Nephron (organoid): ENCODE results near the gene C19orf25.

ENCODE experiments used
- H3K27ac Mint-ChIP-seq, 3 experiments: 2 replicates each; pipeline ENCODE4 v1.8.0; 2020; ENCODE audit warnings: mixed read lengths in 3 of 3, mild to moderate bottlenecking in 2 of 3, moderate library complexity in 1 of 3
- H3K27me3 Mint-ChIP-seq: 2 replicates; pipeline ENCODE4 v1.8.0; 2021; ENCODE audit warnings: low read depth, mild to moderate bottlenecking, moderate library complexity, mixed read lengths
- H3K36me3 Mint-ChIP-seq: 2 replicates; pipeline ENCODE4 v1.8.0; 2020; ENCODE audit warnings: low read depth, mixed read lengths
- H3K4me1 Mint-ChIP-seq: 2 replicates; pipeline ENCODE4 v1.8.0; 2020; ENCODE audit warnings: mixed read lengths
- H3K4me3 Mint-ChIP-seq, 3 experiments: 2 replicates each; pipeline ENCODE4 v1.8.0; 2020; ENCODE audit warnings: mild to moderate bottlenecking in 3 of 3, mixed read lengths in 3 of 3, moderate library complexity in 2 of 3
- H3K9me3 Mint-ChIP-seq: 2 replicates; pipeline ENCODE4 v1.8.0; 2020; ENCODE audit warnings: mixed read lengths
- TF ChIP-seq, protein P1 (sequence below), 3 experiments: fragments of 200-600 bp; sonication (generic); IDR thresholded peaks; one replicate each; pipeline ENCODE4 v1.5.0; 2021; ENCODE audit warnings: antibody characterized with exemption in 3 of 3; ENCODE audit not compliant: unreplicated experiment in 3 of 3

Gene C19orf25

DNA sequence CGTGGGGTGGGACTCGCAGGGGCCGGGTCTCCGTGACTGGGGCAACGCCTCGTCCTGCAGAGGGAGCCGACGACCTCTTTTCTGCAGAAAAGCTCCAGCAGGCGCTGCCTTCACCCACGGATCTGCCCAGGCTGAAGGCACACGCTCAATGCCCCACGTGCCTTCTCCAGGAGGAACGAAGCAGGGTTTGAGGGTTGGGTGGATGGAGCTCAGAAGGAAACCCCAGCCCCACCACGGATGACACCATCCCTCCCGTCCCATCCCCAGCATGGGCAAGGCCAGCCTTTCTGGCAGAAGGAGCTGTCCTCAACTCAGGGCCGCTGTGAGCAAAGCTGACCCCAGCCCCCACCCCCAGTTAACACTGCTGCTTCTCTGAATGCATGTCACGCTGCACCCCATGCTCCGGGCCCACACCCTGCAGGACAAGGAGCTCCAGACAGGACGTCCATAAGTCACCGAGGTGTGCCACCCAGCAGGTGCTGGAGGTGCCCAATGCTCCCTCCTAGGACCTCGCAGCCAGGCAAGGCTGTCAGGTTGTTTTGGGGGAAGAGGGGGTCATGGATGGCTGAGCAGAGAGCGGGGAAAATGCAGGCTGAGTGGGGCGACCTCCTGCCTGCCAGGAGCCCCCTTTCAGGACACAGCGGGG lies 7.4 kb downstream of the C19orf25 start:
- Mint-ChIP-seq H3K9me3 (no peaks in the 10 kb centered on the region), H3K4me3 (no peak overlapping the region), H3K27ac (no peak overlapping the region), H3K36me3 (no peaks in the 10 kb centered on the region), H3K4me1 (peaks cover 5% of the 10 kb centered on the region), H3K27me3 (peaks cover 58% of the 10 kb centered on the region)
- TF ChIP-seq, protein P1, sequence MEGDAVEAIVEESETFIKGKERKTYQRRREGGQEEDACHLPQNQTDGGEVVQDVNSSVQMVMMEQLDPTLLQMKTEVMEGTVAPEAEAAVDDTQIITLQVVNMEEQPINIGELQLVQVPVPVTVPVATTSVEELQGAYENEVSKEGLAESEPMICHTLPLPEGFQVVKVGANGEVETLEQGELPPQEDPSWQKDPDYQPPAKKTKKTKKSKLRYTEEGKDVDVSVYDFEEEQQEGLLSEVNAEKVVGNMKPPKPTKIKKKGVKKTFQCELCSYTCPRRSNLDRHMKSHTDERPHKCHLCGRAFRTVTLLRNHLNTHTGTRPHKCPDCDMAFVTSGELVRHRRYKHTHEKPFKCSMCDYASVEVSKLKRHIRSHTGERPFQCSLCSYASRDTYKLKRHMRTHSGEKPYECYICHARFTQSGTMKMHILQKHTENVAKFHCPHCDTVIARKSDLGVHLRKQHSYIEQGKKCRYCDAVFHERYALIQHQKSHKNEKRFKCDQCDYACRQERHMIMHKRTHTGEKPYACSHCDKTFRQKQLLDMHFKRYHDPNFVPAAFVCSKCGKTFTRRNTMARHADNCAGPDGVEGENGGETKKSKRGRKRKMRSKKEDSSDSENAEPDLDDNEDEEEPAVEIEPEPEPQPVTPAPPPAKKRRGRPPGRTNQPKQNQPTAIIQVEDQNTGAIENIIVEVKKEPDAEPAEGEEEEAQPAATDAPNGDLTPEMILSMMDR (IDR thresholded peaks at IDR 0.05; ENCODE audit: unreplicated experiment in 3 of 3), result peak in 1 of 3 experiments; percentile 6

- Mint-ChIP-seq H3K9me3 (no peaks in the 10 kb centered on the region), H3K27me3 (peaks cover 57% of the 10 kb centered on the region), H3K27ac (no peak overlapping the region), H3K4me3 (peak overlapping the region in 2 of 3 experiments; percentile 48 to 58), H3K4me1 (peaks cover 5% of the 10 kb centered on the region), H3K36me3 (no peaks in the 10 kb centered on the region)
- TF ChIP-seq, protein P1 (IDR thresholded peaks at IDR 0.05; ENCODE audit: unreplicated experiment in 3 of 3), result peak in 1 of 3 experiments; percentile 26
Observed at GRCh38 chr19:1471010-1471514, 8.0 kb downstream of the C19orf25 start.

DNA sequence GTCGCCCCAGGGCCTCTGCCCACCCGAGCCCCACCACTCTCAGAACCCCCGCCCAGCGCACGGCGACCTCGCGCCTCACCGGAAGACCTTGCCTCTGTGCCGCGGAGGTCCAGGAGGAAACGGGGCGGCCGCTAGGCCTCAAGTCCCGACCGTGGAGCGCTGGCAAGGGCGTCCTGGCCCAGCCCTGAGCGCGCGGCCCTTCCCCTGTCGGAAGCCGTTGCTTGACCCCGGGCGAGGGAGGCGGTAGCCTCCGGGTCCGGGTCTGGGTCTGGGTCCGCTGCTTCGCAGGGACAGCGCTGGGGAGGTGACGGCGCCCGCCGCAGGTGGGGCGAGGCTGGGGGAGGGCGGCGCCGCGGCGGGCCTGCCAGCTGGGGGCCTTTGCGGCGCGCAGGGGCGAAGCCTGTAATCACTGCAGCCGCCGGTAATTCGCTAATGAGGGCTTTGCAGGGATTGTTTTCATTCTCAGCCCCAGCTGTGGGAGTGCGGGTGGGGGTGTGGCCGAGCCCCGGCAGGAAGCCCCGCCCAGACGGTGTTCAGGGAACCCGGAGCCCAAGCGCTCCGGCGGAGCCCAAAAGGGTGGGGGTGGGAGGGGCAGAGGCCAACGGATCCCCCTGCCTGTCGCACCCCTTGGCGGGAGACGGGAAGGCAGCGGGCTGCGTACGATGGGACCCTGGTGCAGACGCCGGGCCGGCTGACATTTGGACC lies 8.6 kb downstream of the C19orf25 start:
- Mint-ChIP-seq H3K27me3 (peaks cover 61% of the 10 kb centered on the region), H3K27ac (no peak overlapping the region), H3K4me1 (peaks cover 5% of the 10 kb centered on the region), H3K9me3 (no peaks in the 10 kb centered on the region), H3K4me3 (peak overlapping the region; percentile 46 to 71 (median 66)), H3K36me3 (no peaks in the 10 kb centered on the region)
- TF ChIP-seq, protein P1 (IDR thresholded peaks at IDR 0.05; ENCODE audit: unreplicated experiment in 3 of 3), result no peak

DNA sequence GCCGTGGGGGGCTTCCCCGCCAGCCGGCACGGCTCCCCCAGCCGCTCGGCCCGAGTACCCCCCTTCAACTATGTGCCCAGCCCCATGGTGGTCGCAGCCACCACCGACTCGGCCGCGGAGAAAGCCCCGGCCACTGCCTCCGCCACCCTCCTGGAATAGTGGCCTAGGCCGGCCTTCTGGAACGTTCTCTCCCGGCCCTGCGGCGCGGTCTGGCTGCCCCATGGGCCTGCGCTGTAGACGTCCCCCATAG lies 9.0 kb downstream of the C19orf25 start:
- Mint-ChIP-seq H3K36me3 (no peaks in the 10 kb centered on the region), H3K27ac (no peak overlapping the region), H3K4me1 (peaks cover 5% of the 10 kb centered on the region), H3K27me3 (peaks cover 62% of the 10 kb centered on the region), H3K4me3 (peak overlapping the region; percentile 46 to 71 (median 66)), H3K9me3 (no peaks in the 10 kb centered on the region)
- TF ChIP-seq, protein P1 (IDR thresholded peaks at IDR 0.05; ENCODE audit: unreplicated experiment in 3 of 3), result no peak

DNA sequence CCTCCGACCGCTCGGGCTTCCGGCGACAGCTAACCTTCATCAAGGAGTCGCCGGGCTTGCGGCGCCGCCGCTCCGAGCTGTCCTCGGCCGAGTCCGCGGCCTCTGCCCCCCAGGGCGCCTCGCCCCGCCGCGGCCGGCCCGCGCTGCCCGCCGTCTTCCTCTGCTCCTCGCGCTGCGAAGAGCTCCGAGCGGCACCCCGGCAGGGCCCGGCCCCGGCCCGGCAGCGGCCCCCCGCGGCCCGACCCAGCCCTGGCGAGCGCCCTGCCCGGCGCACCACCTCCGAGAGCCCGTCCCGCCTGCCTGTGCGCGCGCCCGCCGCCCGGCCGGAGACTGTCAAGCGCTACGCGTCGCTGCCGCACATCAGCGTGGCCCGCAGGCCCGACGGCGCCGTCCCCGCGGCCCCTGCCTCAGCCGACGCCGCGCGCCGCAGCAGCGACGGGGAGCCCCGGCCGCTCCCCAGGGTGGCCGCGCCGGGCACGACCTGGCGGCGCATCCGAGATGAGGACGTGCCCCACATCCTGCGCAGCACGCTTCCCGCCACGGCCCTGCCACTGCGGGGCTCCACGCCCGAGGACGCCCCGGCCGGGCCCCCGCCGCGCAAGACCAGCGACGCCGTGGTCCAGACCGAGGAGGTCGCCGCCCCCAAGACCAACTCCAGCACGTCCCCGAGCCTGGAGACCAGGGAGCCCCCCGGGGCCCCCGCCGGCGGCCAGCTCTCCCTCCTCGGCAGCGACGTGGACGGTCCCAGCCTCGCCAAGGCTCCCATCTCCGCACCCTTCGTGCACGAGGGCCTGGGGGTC lies 9.6 kb downstream of the C19orf25 start:
- Mint-ChIP-seq H3K27me3 (peaks cover 67% of the 10 kb centered on the region), H3K4me3 (no peak overlapping the region), H3K9me3 (no peaks in the 10 kb centered on the region), H3K4me1 (peaks cover 5% of the 10 kb centered on the region), H3K36me3 (no peaks in the 10 kb centered on the region), H3K27ac (no peak overlapping the region)
- TF ChIP-seq, protein P1 (IDR thresholded peaks at IDR 0.05; ENCODE audit: unreplicated experiment in 3 of 3), result no peak
